ENCODE results near the gene KIAA0232. TPM values are rescaled to one million over a fixed set of nuclear protein-coding genes. Genes with fewer than 3 reads are reported as not detected.

Gene KIAA0232
- total and polyA plus RNA-seq, 10 of the 15 experiments (the other 5 are each of a cell fraction or from before 2014, with no cell fraction given): 2.8 to 15.1 (median 10.8) TPM

DNA sequence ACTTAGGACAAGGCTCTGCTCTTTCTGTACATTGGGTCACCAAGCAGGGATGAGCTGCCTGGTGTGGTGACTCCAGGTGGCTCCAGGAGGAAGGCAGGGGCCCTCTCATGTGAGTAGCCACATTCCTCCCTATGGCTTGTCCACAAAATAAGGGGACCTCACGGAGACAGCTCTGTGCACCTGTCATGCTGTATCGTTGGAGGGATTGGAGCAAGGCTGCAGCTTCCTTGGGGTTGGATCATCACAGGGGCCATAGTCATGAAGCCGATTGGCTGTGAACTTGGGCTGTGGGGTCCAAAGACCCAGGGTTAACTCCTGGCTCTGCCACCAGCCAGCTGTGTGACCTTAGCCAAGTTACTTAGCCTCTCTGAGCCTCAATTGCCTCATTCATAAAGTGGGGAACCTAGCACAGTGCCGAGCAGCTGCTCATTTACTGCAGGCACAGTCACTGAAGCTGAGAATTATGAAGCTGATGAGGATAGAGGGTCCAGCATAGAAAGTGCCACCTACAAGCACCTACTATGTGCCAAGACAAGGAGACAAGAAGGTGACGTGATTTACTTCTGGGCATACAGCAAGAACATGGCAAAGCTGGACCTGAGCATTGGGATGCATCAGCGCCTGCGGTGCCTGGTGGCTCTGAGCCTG lies 11.8 kb upstream of the KIAA0232 start:
- ATAC-seq (no peak), FAIRE-seq (no peak), DNase-seq (ENCODE audit: low read depth, low spot score) (no peak)
- SMC1A ChIA-PET (ENCODE audit: uncharacterized antibody, unreplicated experiment): interaction anchor here (0.6 to 3.0 kb wide), 5 partner anchors 9 to 301 kb away, joined by 3 to 19 read pairs (median 6); no protein-coding TSS in a partner anchor
- no peaks in the 10 kb centered on the region for H3K36me3 ChIP-seq (ENCODE audit: control insufficient read depth in 2 of 2, insufficient read depth in 2 of 2, low read length in 1 of 2)
- H3K27me3 ChIP-seq (replicated peaks in 1 of 2; ENCODE audit: control insufficient read depth in 2 of 2, insufficient read depth in 2 of 2, low read length in 1 of 2): no peaks in the 10 kb centered on the region
- CTCF ChIA-PET: interaction anchor here (1.4 to 19.6 kb wide), 4 partner anchors 9 to 102 kb away, joined by 5 to 300 read pairs (median 13); no protein-coding TSS in a partner anchor
- POLR2A ChIA-PET: interaction anchor here (0.8 to 1.3 kb wide), 3 partner anchors 10 to 11 kb away, joined by 3 to 4 read pairs (median 3); no protein-coding TSS in a partner anchor
- no peak overlapping the region for H3K9ac ChIP-seq (ENCODE audit: control insufficient read depth, insufficient read depth, low read length)
- H3K27ac ChIP-seq (ENCODE audit: control insufficient read depth, insufficient read depth): no peak overlapping the region
- no peaks in the 10 kb centered on the region for H4K20me1 ChIP-seq (ENCODE audit: control insufficient read depth, insufficient read depth)
- H3K9me3 ChIP-seq (replicated peaks; ENCODE audit: control insufficient read depth, insufficient read depth, low read length): no peaks in the 10 kb centered on the region
- in situ Hi-C loops (cut with MboI): no loop called here
- intact Hi-C loops (cut with micrococcal nuclease; ENCODE audit: unreplicated experiment): no loop called here
- H2AFZ ChIP-seq (ENCODE audit: control insufficient read depth, low read depth, low read length): no peak overlapping the region
- RAD21 ChIA-PET (ENCODE audit: unreplicated experiment): interaction anchor here (0.6 to 2.5 kb wide), 5 partner anchors 7 to 103 kb away, joined by 3 to 13 read pairs (median 4); no protein-coding TSS in a partner anchor
- no peaks in the 10 kb centered on the region for H3K79me2 ChIP-seq (ENCODE audit: control insufficient read depth, insufficient read depth, low read length)
- 66% methylated on average over 7 of the region's 7 CpGs for WGBS (ENCODE audit: insufficient coverage, insufficient replicate concordance, low lambda C conversion rate, missing lambda C conversion rate)
- no peak for TF ChIP-seq ZNF274 (IDR thresholded peaks at IDR 0.05; ENCODE audit: insufficient read depth, insufficient read length)
- no peak for TF ChIP-seq SMAD5 (IDR thresholded peaks at IDR 0.05; ENCODE audit: low read depth)
- no peak for TF ChIP-seq YY1 (IDR thresholded peaks at IDR 0.05; ENCODE audit: low read depth, low read length)
- TF ChIP-seq, protein P1, sequence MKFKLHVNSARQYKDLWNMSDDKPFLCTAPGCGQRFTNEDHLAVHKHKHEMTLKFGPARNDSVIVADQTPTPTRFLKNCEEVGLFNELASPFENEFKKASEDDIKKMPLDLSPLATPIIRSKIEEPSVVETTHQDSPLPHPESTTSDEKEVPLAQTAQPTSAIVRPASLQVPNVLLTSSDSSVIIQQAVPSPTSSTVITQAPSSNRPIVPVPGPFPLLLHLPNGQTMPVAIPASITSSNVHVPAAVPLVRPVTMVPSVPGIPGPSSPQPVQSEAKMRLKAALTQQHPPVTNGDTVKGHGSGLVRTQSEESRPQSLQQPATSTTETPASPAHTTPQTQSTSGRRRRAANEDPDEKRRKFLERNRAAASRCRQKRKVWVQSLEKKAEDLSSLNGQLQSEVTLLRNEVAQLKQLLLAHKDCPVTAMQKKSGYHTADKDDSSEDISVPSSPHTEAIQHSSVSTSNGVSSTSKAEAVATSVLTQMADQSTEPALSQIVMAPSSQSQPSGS (IDR thresholded peaks at IDR 0.05; ENCODE audit: low read length): no peak
- no peak for TF ChIP-seq SMAD1 (IDR thresholded peaks at IDR 0.05; ENCODE audit: low read depth, partially characterized antibody)
- TF ChIP-seq, protein P2, sequence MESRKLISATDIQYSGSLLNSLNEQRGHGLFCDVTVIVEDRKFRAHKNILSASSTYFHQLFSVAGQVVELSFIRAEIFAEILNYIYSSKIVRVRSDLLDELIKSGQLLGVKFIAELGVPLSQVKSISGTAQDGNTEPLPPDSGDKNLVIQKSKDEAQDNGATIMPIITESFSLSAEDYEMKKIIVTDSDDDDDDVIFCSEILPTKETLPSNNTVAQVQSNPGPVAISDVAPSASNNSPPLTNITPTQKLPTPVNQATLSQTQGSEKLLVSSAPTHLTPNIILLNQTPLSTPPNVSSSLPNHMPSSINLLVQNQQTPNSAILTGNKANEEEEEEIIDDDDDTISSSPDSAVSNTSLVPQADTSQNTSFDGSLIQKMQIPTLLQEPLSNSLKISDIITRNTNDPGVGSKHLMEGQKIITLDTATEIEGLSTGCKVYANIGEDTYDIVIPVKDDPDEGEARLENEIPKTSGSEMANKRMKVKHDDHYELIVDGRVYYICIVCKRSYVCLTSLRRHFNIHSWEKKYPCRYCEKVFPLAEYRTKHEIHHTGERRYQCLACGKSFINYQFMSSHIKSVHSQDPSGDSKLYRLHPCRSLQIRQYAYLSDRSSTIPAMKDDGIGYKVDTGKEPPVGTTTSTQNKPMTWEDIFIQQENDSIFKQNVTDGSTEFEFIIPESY (IDR thresholded peaks at IDR 0.05): no peak
- no peak for TF ChIP-seq ZSCAN29 (IDR thresholded peaks at IDR 0.05)
- TF ChIP-seq, protein P3, sequence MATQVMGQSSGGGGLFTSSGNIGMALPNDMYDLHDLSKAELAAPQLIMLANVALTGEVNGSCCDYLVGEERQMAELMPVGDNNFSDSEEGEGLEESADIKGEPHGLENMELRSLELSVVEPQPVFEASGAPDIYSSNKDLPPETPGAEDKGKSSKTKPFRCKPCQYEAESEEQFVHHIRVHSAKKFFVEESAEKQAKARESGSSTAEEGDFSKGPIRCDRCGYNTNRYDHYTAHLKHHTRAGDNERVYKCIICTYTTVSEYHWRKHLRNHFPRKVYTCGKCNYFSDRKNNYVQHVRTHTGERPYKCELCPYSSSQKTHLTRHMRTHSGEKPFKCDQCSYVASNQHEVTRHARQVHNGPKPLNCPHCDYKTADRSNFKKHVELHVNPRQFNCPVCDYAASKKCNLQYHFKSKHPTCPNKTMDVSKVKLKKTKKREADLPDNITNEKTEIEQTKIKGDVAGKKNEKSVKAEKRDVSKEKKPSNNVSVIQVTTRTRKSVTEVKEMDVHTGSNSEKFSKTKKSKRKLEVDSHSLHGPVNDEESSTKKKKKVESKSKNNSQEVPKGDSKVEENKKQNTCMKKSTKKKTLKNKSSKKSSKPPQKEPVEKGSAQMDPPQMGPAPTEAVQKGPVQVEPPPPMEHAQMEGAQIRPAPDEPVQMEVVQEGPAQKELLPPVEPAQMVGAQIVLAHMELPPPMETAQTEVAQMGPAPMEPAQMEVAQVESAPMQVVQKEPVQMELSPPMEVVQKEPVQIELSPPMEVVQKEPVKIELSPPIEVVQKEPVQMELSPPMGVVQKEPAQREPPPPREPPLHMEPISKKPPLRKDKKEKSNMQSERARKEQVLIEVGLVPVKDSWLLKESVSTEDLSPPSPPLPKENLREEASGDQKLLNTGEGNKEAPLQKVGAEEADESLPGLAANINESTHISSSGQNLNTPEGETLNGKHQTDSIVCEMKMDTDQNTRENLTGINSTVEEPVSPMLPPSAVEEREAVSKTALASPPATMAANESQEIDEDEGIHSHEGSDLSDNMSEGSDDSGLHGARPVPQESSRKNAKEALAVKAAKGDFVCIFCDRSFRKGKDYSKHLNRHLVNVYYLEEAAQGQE (IDR thresholded peaks at IDR 0.05; ENCODE audit: low read depth, low read length): no peak
- TF ChIP-seq EP300 (IDR thresholded peaks at IDR 0.05; ENCODE audit: borderline replicate concordance in 1 of 2, control insufficient read depth in 1 of 2, low read depth in 2 of 2, low read length in 2 of 2): no peak
- no peak for TF ChIP-seq NR2F1 (conservative IDR thresholded peaks at IDR 0.05)
- no peak overlapping the region for H3K4me2 ChIP-seq (ENCODE audit: control insufficient read depth, insufficient read depth)
- H3K4me1 ChIP-seq (ENCODE audit: control insufficient read depth, insufficient read depth, low read length): peaks cover 14% of the 10 kb centered on the region
- no TSS peak for BruUV-seq (replicated peaks)
- H3K4me3 ChIP-seq: no peak overlapping the region

All from GM12878 (cell line).